HepG2 (cell line): ENCODE results near the gene ITIH1. TPM values are rescaled to one million over a fixed set of nuclear protein-coding genes. Genes with fewer than 3 reads are reported as not detected.
A peak's percentile ranks its signal among the peaks of the same experiment; 100 is the strongest.

Experiments used
- DMAP1 ChIP-seq: IDR thresholded peaks from 2 replicates; pipeline ENCODE4 v1.6.1; 2016
- GLMP ChIP-seq: sonication (generic); formaldehyde crosslinking; IDR thresholded peaks from 2 replicates; pipeline ENCODE4 v1.9.0; 2021; ENCODE audit warnings: missing genetic modification reagents, mild to moderate bottlenecking, borderline replicate concordance
- MAFG ChIP-seq: sonication (generic); formaldehyde crosslinking; IDR thresholded peaks from 2 replicates; pipeline ENCODE4 v1.5.1; 2020; ENCODE audit warnings: mild to moderate bottlenecking, missing genetic modification reagents
- MTA1 ChIP-seq: sonication (generic); formaldehyde crosslinking; IDR thresholded peaks from 2 replicates; pipeline ENCODE4 v1.4.0; 2020; ENCODE audit warnings: missing genetic modification reagents, mild to moderate bottlenecking, borderline replicate concordance
- PPARG ChIP-seq: conservative IDR thresholded peaks from 2 replicates; pipeline ENCODE4 v1.6.1; 2016; ENCODE audit warnings: missing biosample characterization, missing genetic modification reagents
- RARA ChIP-seq: IDR thresholded peaks from 2 replicates; pipeline ENCODE4 v1.6.1; 2016; ENCODE audit warnings: missing genetic modification reagents, missing compliant biosample characterization
- TARDBP ChIP-seq: sonication (generic); formaldehyde crosslinking; IDR thresholded peaks from 2 replicates; pipeline ENCODE4 v1.8.0; 2022; ENCODE audit warnings: mild to moderate bottlenecking, missing genetic modification reagents
- TBL1XR1 ChIP-seq: fragments of 150-350 bp; IDR thresholded peaks from 2 replicates; pipeline ENCODE4 v1.6.1; 2014; ENCODE audit warnings: borderline replicate concordance, low read length; ENCODE audit not compliant: partially characterized antibody
- TCF7L2 ChIP-seq: IDR thresholded peaks from 2 replicates; pipeline ENCODE4 v1.6.1; 2011; ENCODE audit warnings: mild to moderate bottlenecking, low read depth, low read length, moderate library complexity
- ZNF275 ChIP-seq: sonication (generic); formaldehyde crosslinking; IDR thresholded peaks from 2 replicates; pipeline ENCODE4 v1.8.0; 2022; ENCODE audit warnings: missing genetic modification reagents, mild to moderate bottlenecking, inconsistent platforms, borderline replicate concordance
- ZNF639 ChIP-seq: conservative IDR thresholded peaks from 2 replicates; pipeline ENCODE4 v1.6.1; 2018; ENCODE audit warnings: missing genetic modification reagents
- ZNF687 ChIP-seq: sonication (generic); formaldehyde crosslinking; IDR thresholded peaks from 2 replicates; pipeline ENCODE4 v1.5.1; 2020; ENCODE audit warnings: mild to moderate bottlenecking, missing genetic modification reagents, moderate library complexity
- polyA plus RNA-seq, 8 experiments: library from polyadenylated mRNA; depleted of rRNA in 3 of 8; stranded (reverse) in 7 of 8; unstranded in 1 of 8; fragments of >200 nt; fragmentation: Illumina TruSeq in 4 of 8; extraction: Trizol in 4 of 8; gene quantifications; 2 replicates each; pipeline versions ENCODE4 v1.2.1 to v1.2.3, GENCODE V29; 2011 to 2016; ENCODE audit warnings: low read depth in 4 of 8, missing spikeins in 1 of 8, mixed read lengths in 1 of 8; ENCODE audit not compliant: insufficient read depth in 1 of 8
- total RNA-seq, 5 experiments: library from RNA; depleted of rRNA; stranded (reverse); fragments of >200 nt; fragmentation: Illumina TruSeq; extraction: Trizol; gene quantifications; 2 replicates each; pipeline ENCODE4 v1.2.3, GENCODE V29; 2016; ENCODE audit warnings: low read depth in 1 of 5
- TF ChIP-seq, protein P1 (sequence below): sonication (generic); formaldehyde crosslinking; conservative IDR thresholded peaks from 2 replicates; pipeline ENCODE4 v1.8.0; 2022; ENCODE audit warnings: low read depth, missing genetic modification reagents
- TF ChIP-seq, protein P2 (sequence below): sonication (generic); formaldehyde crosslinking; IDR thresholded peaks from 2 replicates; pipeline ENCODE4 v1.5.0; 2020; ENCODE audit warnings: mild to moderate bottlenecking, missing genetic modification reagents, borderline replicate concordance

Gene ITIH1
- total and polyA plus RNA-seq, 2 of the 13 experiments (the other 11 are each of a cell fraction or from before 2014, with no cell fraction given) = 12.3 to 19.6 TPM

- TF ChIP-seq ZNF639 (CRISPR knock-in tag) (no peak), ZNF687 (peak; percentile 72), TCF7L2 (no peak), RARA (CRISPR knock-in tag) (peak; percentile 29; the same call in 1 of the 2 replicates), TARDBP (CRISPR knock-in tag) (peak; percentile 86; the same call in 1 of the 2 replicates), MTA1 (CRISPR knock-in tag) (peak; percentile 42; the same call in 1 of the 2 replicates), MAFG (CRISPR knock-in tag) (no peak), GLMP (CRISPR knock-in tag) (no peak), TBL1XR1 (no peak), DMAP1 (0 out of 2 replicates have a peak, but pooled peaks have one; percentile 42), PPARG (CRISPR knock-in tag) (peak; percentile 37; the same call in 1 of the 2 replicates), ZNF275 (no peak)
- TF ChIP-seq, protein P1, sequence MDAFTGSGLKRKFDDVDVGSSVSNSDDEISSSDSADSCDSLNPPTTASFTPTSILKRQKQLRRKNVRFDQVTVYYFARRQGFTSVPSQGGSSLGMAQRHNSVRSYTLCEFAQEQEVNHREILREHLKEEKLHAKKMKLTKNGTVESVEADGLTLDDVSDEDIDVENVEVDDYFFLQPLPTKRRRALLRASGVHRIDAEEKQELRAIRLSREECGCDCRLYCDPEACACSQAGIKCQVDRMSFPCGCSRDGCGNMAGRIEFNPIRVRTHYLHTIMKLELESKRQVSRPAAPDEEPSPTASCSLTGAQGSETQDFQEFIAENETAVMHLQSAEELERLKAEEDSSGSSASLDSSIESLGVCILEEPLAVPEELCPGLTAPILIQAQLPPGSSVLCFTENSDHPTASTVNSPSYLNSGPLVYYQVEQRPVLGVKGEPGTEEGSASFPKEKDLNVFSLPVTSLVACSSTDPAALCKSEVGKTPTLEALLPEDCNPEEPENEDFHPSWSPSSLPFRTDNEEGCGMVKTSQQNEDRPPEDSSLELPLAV = no peak
- TF ChIP-seq, protein P2, sequence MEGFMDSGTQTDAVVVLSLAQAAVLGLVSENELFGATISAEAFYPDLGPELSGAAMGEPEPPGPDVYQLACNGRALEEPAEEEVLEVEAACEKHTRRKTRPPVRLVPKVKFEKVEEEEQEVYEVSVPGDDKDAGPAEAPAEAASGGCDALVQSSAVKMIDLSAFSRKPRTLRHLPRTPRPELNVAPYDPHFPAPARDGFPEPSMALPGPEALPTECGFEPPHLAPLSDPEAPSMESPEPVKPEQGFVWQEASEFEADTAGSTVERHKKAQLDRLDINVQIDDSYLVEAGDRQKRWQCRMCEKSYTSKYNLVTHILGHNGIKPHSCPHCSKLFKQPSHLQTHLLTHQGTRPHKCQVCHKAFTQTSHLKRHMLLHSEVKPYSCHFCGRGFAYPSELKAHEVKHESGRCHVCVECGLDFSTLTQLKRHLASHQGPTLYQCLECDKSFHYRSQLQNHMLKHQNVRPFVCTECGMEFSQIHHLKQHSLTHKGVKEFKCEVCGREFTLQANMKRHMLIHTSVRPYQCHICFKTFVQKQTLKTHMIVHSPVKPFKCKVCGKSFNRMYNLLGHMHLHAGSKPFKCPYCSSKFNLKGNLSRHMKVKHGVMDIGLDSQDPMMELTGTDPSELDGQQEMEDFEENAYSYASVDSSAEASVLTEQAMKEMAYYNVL (CRISPR knock-in tag) = no peak
Observed at GRCh38 chr3:52827866-52828376, 50.5 kb downstream of the ITIH1 start (continued).
